Upper lobe of left lung (tissue), 4 donors: Measurements from ENCODE around the gene CLEC18A.

Experiments used
- CTCF ChIP-seq, 6 experiments: fragments of 450-650 bp in 4 of 6; fragments of 200-600 bp in 2 of 6; sonication (generic) in 2 of 6; IDR thresholded peaks; one replicate each; pipeline ENCODE4 v1.5.1; 2016 to 2019; ENCODE audit warnings: antibody characterized with exemption in 6 of 6
- EP300 ChIP-seq, 4 donors: sonication (generic); formaldehyde crosslinking; IDR thresholded peaks; one replicate each; pipeline ENCODE4 v1.5.1; 2017; ENCODE audit warnings: antibody characterized with exemption in 4 of 4, control low read depth in 2 of 4
- POLR2A ChIP-seq, 4 donors: fragments of 450-650 bp; IDR thresholded peaks; one replicate each; pipeline ENCODE4 v1.5.1; 2016 to 2017; ENCODE audit warnings: antibody characterized with exemption in 4 of 4, mild to moderate bottlenecking in 2 of 4

GRCh38 chr16:69924777-69925191, 26.4 kb upstream of the CLEC18A start:
- TF ChIP-seq EP300 (IDR thresholded peaks at IDR 0.05) = no peak
- no peak for TF ChIP-seq CTCF (IDR thresholded peaks at IDR 0.05)
- no peak for TF ChIP-seq POLR2A (IDR thresholded peaks at IDR 0.05)
